K562 (cell line): ENCODE measurements around the gene MAP3K7. TPM values are rescaled to one million over a fixed set of nuclear protein-coding genes. Genes with fewer than 3 reads are reported as not detected.

ENCODE experiments used
- BMI1 ChIP-seq: fragments of 150-350 bp; IDR thresholded peaks from 2 replicates; pipeline ENCODE4 v1.6.1; 2014; ENCODE audit warnings: low read length
- C11orf30 ChIP-seq: fragments of 450-650 bp; IDR thresholded peaks from 2 replicates; pipeline ENCODE4 v1.6.1; 2016; ENCODE audit warnings: low read depth, mild to moderate bottlenecking
- DNMT1 ChIP-seq: fragments of 450-650 bp; IDR thresholded peaks from 2 replicates; pipeline ENCODE4 v1.6.1; 2016; ENCODE audit warnings: antibody characterized with exemption, mild to moderate bottlenecking
- E2F3 ChIP-seq: fragments of 250-450 bp; sonication (Bioruptor Pico); IDR thresholded peaks from 2 replicates; pipeline ENCODE4 v1.4.0; 2020; ENCODE audit warnings: mild to moderate bottlenecking
- ELF4 ChIP-seq: fragments of 450-650 bp; formaldehyde crosslinking; IDR thresholded peaks from 2 replicates; pipeline ENCODE4 v1.4.0; 2022; ENCODE audit warnings: missing genetic modification characterization
- FOXA1 ChIP-seq: fragments of 450-650 bp; IDR thresholded peaks from 2 replicates; pipeline ENCODE4 v1.6.1; 2016; ENCODE audit warnings: mild to moderate bottlenecking, borderline replicate concordance
- FOXJ3 ChIP-seq: sonication (generic); formaldehyde crosslinking; IDR thresholded peaks from 2 replicates; pipeline ENCODE4 v1.4.0; 2020; ENCODE audit warnings: mild to moderate bottlenecking, missing genetic modification reagents
- GABPB2 ChIP-seq: fragments of 250-450 bp; sonication (Bioruptor Pico); conservative IDR thresholded peaks from 2 replicates; pipeline ENCODE4 v1.5.1; 2021; ENCODE audit warnings: mild to moderate bottlenecking
- HDAC1 ChIP-seq, 2 experiments: fragments of 450-650 bp; IDR thresholded peaks; 2 replicates each; pipeline ENCODE4 v1.6.1; 2016 to 2017; ENCODE audit warnings: inconsistent platforms in 1 of 2, mild to moderate bottlenecking in 1 of 2, moderate library complexity in 1 of 2
- HDAC6 ChIP-seq: IDR thresholded peaks from 2 replicates; pipeline ENCODE4 v1.6.1; 2012; ENCODE audit warnings: low read depth, mild to moderate bottlenecking, control low read depth, inconsistent platforms, low read length, moderate library complexity
- KAT7 ChIP-seq: sonication (generic); formaldehyde crosslinking; IDR thresholded peaks from 2 replicates; pipeline ENCODE4 v1.8.0; 2022; ENCODE audit warnings: missing genetic modification reagents, mild to moderate bottlenecking, borderline replicate concordance
- NCOA4 ChIP-seq: fragments of 450-650 bp; IDR thresholded peaks from 2 replicates; pipeline ENCODE4 v1.6.1; 2018; ENCODE audit warnings: mild to moderate bottlenecking; ENCODE audit not compliant: partially characterized antibody
- NFE2 ChIP-seq: IDR thresholded peaks from 2 replicates; pipeline ENCODE4 v1.6.1; 2014; ENCODE audit warnings: antibody characterized with exemption, low read depth
- SRSF3 ChIP-seq: fragments of 200-400 bp; formaldehyde crosslinking; IDR thresholded peaks from 2 replicates; pipeline ENCODE4 v1.6.1; 2016; ENCODE audit warnings: mild to moderate bottlenecking, low read length, moderate library complexity; ENCODE audit not compliant: insufficient read depth
- STAT5A ChIP-seq: IDR thresholded peaks from 2 replicates; pipeline ENCODE4 v1.6.1; 2012; ENCODE audit warnings: low read length, inconsistent platforms, borderline replicate concordance
- TBL1XR1 ChIP-seq, 2 experiments: IDR thresholded peaks; 2 replicates each; pipeline ENCODE4 v1.6.1; 2012; ENCODE audit warnings: improper control_type of control experiment in 2 of 2, low read length in 2 of 2, mild to moderate bottlenecking in 1 of 2
- ZBTB17 ChIP-seq: fragments of 450-650 bp; formaldehyde crosslinking; IDR thresholded peaks from 2 replicates; pipeline ENCODE4 v1.4.0; 2020; ENCODE audit warnings: mild to moderate bottlenecking
- ZC3H11A ChIP-seq: IDR thresholded peaks from 2 replicates; pipeline ENCODE4 v1.6.1; 2012; ENCODE audit warnings: low read depth, low read length, improper control_type of control experiment
- ZNF121 ChIP-seq: sonication (generic); formaldehyde crosslinking; conservative IDR thresholded peaks from 2 replicates; pipeline ENCODE4 v1.8.0; 2022; ENCODE audit warnings: missing genetic modification reagents
- ZNF316 ChIP-seq: fragments of 450-650 bp; IDR thresholded peaks from 2 replicates; pipeline ENCODE4 v1.6.1; 2016
- ZNF324 ChIP-seq: fragments of 250-450 bp; sonication (Bioruptor Pico); IDR thresholded peaks from 2 replicates; pipeline ENCODE4 v1.4.0; 2020; ENCODE audit warnings: mild to moderate bottlenecking
- ZNF445 ChIP-seq: fragments of 250-450 bp; sonication (Bioruptor Pico); IDR thresholded peaks from 2 replicates; pipeline ENCODE4 v1.4.0; 2020; ENCODE audit warnings: low read depth, mild to moderate bottlenecking, moderate library complexity
- ZNF507 ChIP-seq: conservative IDR thresholded peaks from 2 replicates; pipeline ENCODE4 v1.6.1; 2017; ENCODE audit warnings: missing genetic modification characterization, missing compliant biosample characterization
- ZNF57 ChIP-seq: fragments of 450-650 bp; formaldehyde crosslinking; IDR thresholded peaks from 2 replicates; pipeline ENCODE4 v1.4.0; 2020; ENCODE audit warnings: mild to moderate bottlenecking, moderate library complexity
- ZNF780A ChIP-seq: fragments of 250-450 bp; sonication (Bioruptor Pico); IDR thresholded peaks from 2 replicates; pipeline ENCODE4 v1.5.0; 2021; ENCODE audit warnings: mild to moderate bottlenecking
- ZNF830 ChIP-seq: fragments of 250-450 bp; sonication (Bioruptor Pico); IDR thresholded peaks from 2 replicates; pipeline ENCODE4 v1.5.0; 2021; ENCODE audit warnings: mild to moderate bottlenecking
- polyA plus RNA-seq, 8 experiments: library from polyadenylated mRNA; depleted of rRNA in 4 of 8; stranded (reverse) in 5 of 8; unstranded in 3 of 8; fragments of >200 nt; fragmentation: Nextera tagmentation in 2 of 8; fragmentation: Illumina TruSeq in 1 of 8; extraction: Ambion mirVana in 2 of 8; extraction: Trizol in 1 of 8; gene quantifications; 2 replicates each; pipeline versions ENCODE4 v1.2.1 to v1.2.3, GENCODE V29; 2011 to 2014; ENCODE audit warnings: inconsistent platforms in 1 of 8, missing spikeins in 1 of 8
- total RNA-seq, 7 experiments: library from RNA; depleted of rRNA in 6 of 7; stranded (reverse); fragments of >200 nt in 6 of 7; fragmentation: Illumina TruSeq in 2 of 7; extraction: Trizol in 2 of 7; gene quantifications; 2 replicates each; pipeline versions ENCODE4 v1.2.1 to v1.2.3, GENCODE V29; 2011 to 2021; ENCODE audit warnings: low replicate concordance in 1 of 7
- TF ChIP-seq, protein P1 (sequence below): fragments of 450-650 bp; formaldehyde crosslinking; IDR thresholded peaks from 2 replicates; pipeline ENCODE4 v1.4.0; 2020; ENCODE audit warnings: mild to moderate bottlenecking, moderate library complexity
- TF ChIP-seq, protein P2 (sequence below): sonication (generic); formaldehyde crosslinking; IDR thresholded peaks from 2 replicates; pipeline ENCODE4 v1.9.0; 2022; ENCODE audit warnings: mild to moderate bottlenecking, missing genetic modification reagents
- TF ChIP-seq, protein P3 (sequence below): sonication (generic); formaldehyde crosslinking; IDR thresholded peaks from 2 replicates; pipeline ENCODE4 v1.8.1; 2022; ENCODE audit warnings: missing genetic modification reagents
- TF ChIP-seq, protein P4 (sequence below): fragments of 250-450 bp; sonication (Bioruptor Pico); IDR thresholded peaks from 2 replicates; pipeline ENCODE4 v1.4.0; 2020

Gene MAP3K7
- total and polyA plus RNA-seq, 9 of the 15 experiments (the other 6 are each of a cell fraction or from before 2014, with no cell fraction given), result 13.4 to 60.9 (median 34.8) TPM

DNA sequence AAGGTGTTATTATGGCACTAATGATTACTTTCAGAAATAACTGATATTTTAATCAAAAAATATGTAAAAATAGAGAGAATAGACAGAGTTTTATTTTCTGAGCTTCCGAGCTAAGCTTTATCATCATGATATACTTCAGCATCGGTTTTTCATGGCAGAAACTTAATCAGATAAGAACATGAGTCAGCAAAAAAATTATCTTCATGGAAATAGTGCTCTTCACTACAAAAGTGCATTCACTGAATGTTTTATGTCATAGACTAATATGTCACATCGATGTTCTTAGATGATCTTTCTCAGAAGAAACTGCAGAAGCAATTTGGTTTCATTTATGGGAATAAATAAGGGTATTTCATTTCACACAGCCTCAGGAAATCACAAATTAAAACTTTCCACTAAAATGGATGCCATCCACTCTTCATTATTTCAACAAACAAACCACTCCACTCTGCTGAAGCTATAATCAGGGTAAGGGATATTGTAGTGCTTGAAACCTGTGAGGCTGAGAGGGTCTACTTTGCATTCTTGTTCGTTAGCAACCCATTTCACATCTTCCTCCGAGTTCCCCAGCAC lies 10.2 kb upstream of the MAP3K7 start (continued):
- TF ChIP-seq, protein P1, sequence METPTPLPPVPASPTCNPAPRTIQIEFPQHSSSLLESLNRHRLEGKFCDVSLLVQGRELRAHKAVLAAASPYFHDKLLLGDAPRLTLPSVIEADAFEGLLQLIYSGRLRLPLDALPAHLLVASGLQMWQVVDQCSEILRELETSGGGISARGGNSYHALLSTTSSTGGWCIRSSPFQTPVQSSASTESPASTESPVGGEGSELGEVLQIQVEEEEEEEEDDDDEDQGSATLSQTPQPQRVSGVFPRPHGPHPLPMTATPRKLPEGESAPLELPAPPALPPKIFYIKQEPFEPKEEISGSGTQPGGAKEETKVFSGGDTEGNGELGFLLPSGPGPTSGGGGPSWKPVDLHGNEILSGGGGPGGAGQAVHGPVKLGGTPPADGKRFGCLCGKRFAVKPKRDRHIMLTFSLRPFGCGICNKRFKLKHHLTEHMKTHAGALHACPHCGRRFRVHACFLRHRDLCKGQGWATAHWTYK, result 0 out of 2 replicates have a peak, but pooled peaks have one; percentile 45
- TF ChIP-seq ZNF780A (CRISPR knock-in tag) (no peak), E2F3 (CRISPR knock-in tag) (no peak), FOXJ3 (CRISPR knock-in tag) (no peak), ZNF57 (CRISPR knock-in tag) (no peak), KAT7 (CRISPR knock-in tag) (no peak), C11orf30 (peak; percentile 98), GABPB2 (no peak), ZC3H11A (no peak), ZNF445 (no peak), ELF4 (CRISPR knock-in tag) (no peak), ZNF507 (tag) (no peak), BMI1 (no peak), DNMT1 (no peak), SRSF3 (no peak), STAT5A (no peak), ZNF324 (CRISPR knock-in tag) (no peak), ZNF316 (peak; percentile 99), TBL1XR1 (IDR thresholded peaks at IDR 0.05; ENCODE audit: low read length in 2 of 2) (no peak), ZNF121 (CRISPR knock-in tag) (no peak), ZBTB17 (CRISPR knock-in tag) (no peak), ZNF830 (CRISPR knock-in tag) (no peak), HDAC6 (no peak), HDAC1 (IDR thresholded peaks at IDR 0.05) (no peak), FOXA1 (no peak), NCOA4 (no peak), NFE2 (peak; percentile 96)
- TF ChIP-seq, protein P2, sequence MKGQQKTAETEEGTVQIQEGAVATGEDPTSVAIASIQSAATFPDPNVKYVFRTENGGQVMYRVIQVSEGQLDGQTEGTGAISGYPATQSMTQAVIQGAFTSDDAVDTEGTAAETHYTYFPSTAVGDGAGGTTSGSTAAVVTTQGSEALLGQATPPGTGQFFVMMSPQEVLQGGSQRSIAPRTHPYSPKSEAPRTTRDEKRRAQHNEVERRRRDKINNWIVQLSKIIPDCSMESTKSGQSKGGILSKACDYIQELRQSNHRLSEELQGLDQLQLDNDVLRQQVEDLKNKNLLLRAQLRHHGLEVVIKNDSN (CRISPR knock-in tag), result no peak
- TF ChIP-seq, protein P3, sequence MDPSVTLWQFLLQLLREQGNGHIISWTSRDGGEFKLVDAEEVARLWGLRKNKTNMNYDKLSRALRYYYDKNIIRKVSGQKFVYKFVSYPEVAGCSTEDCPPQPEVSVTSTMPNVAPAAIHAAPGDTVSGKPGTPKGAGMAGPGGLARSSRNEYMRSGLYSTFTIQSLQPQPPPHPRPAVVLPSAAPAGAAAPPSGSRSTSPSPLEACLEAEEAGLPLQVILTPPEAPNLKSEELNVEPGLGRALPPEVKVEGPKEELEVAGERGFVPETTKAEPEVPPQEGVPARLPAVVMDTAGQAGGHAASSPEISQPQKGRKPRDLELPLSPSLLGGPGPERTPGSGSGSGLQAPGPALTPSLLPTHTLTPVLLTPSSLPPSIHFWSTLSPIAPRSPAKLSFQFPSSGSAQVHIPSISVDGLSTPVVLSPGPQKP, result no peak
- TF ChIP-seq, protein P4, sequence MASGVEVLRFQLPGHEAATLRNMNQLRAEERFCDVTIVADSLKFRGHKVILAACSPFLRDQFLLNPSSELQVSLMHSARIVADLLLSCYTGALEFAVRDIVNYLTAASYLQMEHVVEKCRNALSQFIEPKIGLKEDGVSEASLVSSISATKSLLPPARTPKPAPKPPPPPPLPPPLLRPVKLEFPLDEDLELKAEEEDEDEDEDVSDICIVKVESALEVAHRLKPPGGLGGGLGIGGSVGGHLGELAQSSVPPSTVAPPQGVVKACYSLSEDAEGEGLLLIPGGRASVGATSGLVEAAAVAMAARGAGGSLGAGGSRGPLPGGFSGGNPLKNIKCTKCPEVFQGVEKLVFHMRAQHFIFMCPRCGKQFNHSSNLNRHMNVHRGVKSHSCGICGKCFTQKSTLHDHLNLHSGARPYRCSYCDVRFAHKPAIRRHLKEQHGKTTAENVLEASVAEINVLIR (CRISPR knock-in tag), result no peak
